Keratinocyte (primary cell): Measurements from ENCODE around the gene PKLR. TPM values are rescaled to one million over a fixed set of nuclear protein-coding genes. Genes with fewer than 3 reads are reported as not detected.

ENCODE experiments used
- DNase-seq: peaks from one replicate; pipeline ENCODE4 v3.0.0-alpha.2; 2011; ENCODE audit warnings: low read depth, missing footprints, low spot score
- FAIRE-seq: peaks from 2 replicates; lab custom pipeline; 2011; peaks lifted over from hg19 to GRCh38; lab: Jason Lieb, UNC
- H2AFZ ChIP-seq: 2 replicates; pipeline ENCODE4 v1.6.0; 2012; ENCODE audit warnings: low read length, control low read depth, inconsistent platforms; ENCODE audit not compliant: control insufficient read depth
- H3K27ac ChIP-seq: 2 replicates; pipeline ENCODE4 v1.5.1; 2011; ENCODE audit warnings: low read length; ENCODE audit not compliant: control insufficient read depth, insufficient read depth
- H3K27me3 ChIP-seq: 3 replicates; pipeline ENCODE4 v1.6.0; 2011; ENCODE audit warnings: low read length; ENCODE audit not compliant: control insufficient read depth, insufficient read depth; ENCODE audit errors: extremely low read depth
- H3K36me3 ChIP-seq, 2 experiments: 2 replicates in 1 of 2; 3 replicates in 1 of 2; pipeline ENCODE4 v1.5.1; 2011; ENCODE audit warnings: low read length in 2 of 2, mild to moderate bottlenecking in 1 of 2; ENCODE audit not compliant: control insufficient read depth in 2 of 2, insufficient read depth in 2 of 2; ENCODE audit errors: extremely low read depth in 1 of 2
- H3K4me1 ChIP-seq: 3 replicates; pipeline ENCODE4 v1.5.1; 2011; ENCODE audit warnings: low read length; ENCODE audit not compliant: control insufficient read depth, insufficient read depth; ENCODE audit errors: extremely low read depth
- H3K4me2 ChIP-seq: 3 replicates; pipeline ENCODE4 v1.6.0; 2011; ENCODE audit warnings: low read depth, low read length; ENCODE audit not compliant: control insufficient read depth, insufficient read depth; ENCODE audit errors: extremely low read depth
- H3K4me3 ChIP-seq, 3 experiments: fragments of 200-600 bp in 1 of 3; sonication (generic) in 1 of 3; 2 replicates in 2 of 3; 3 replicates in 1 of 3; pipeline ENCODE4 v1.5.1; 2011 to 2016; ENCODE audit warnings: low read length in 3 of 3, mild to moderate bottlenecking in 3 of 3, control low read depth in 2 of 3, inconsistent platforms in 1 of 3, low read depth in 1 of 3, mixed read lengths in 1 of 3, mixed run types in 1 of 3, moderate library complexity in 1 of 3; ENCODE audit not compliant: control insufficient read depth in 2 of 3, insufficient read depth in 2 of 3; ENCODE audit errors: extremely low read depth in 1 of 3
- H3K79me2 ChIP-seq: 2 replicates; pipeline ENCODE4 v1.6.0; 2012; ENCODE audit warnings: low read length; ENCODE audit not compliant: control insufficient read depth, insufficient read depth
- H3K9ac ChIP-seq: 3 replicates; pipeline ENCODE4 v1.6.0; 2011; ENCODE audit warnings: low read length; ENCODE audit not compliant: control insufficient read depth, insufficient read depth; ENCODE audit errors: extremely low read depth
- H3K9me1 ChIP-seq: 3 replicates; pipeline ENCODE4 v1.6.0; 2011; ENCODE audit warnings: low read length; ENCODE audit not compliant: control insufficient read depth, insufficient read depth; ENCODE audit errors: extremely low read depth
- H3K9me3 ChIP-seq: 2 replicates; pipeline ENCODE4 v1.5.1; 2012; ENCODE audit warnings: low read depth, low read length; ENCODE audit not compliant: control insufficient read depth
- H4K20me1 ChIP-seq: 3 replicates; pipeline ENCODE4 v1.6.0; 2011; ENCODE audit warnings: low read length; ENCODE audit not compliant: control insufficient read depth, insufficient read depth; ENCODE audit errors: extremely low read depth
- CTCF ChIP-seq, 3 experiments: IDR thresholded peaks in 1 of 3; conservative IDR thresholded peaks in 1 of 3; optimal IDR thresholded peaks in 1 of 3; 2 replicates in 2 of 3; 3 replicates in 1 of 3; pipeline versions ENCODE3 to v1.5.1; 2011; ENCODE audit warnings: low read length in 3 of 3, mild to moderate bottlenecking in 3 of 3, moderate library complexity in 2 of 3, control low read depth in 1 of 3, inconsistent platforms in 1 of 3; ENCODE audit not compliant: insufficient read depth in 2 of 3; ENCODE audit errors: extremely low read depth in 1 of 3
- EZH2 ChIP-seq: IDR thresholded peaks from one replicate; pipeline ENCODE4 v1.6.1; 2012; ENCODE audit warnings: inconsistent platforms, mild to moderate bottlenecking, low read length, moderate library complexity
- dilution Hi-C: fragments of 300-500 bp; cut with MboI; formaldehyde crosslinking; loops from one replicate; pipeline ENCODE4 v1.7.0; 2020; ENCODE audit warnings: low sequenced_read_pairs; ENCODE audit not compliant: extremely low pct_ligation_motif_present
- polyA plus RNA-seq, 5 experiments: library from polyadenylated mRNA; depleted of rRNA in 3 of 5; stranded (reverse) in 3 of 5; stranded (forward) in 1 of 5; unstranded in 1 of 5; fragments of >200 nt; gene quantifications; 1 replicate in 1 of 5; 2 replicates in 3 of 5; 3 replicates in 1 of 5; pipeline versions ENCODE4 v1.2.1 to v1.2.3, GENCODE V29; 2011 to 2012; ENCODE audit warnings: missing spikeins in 2 of 5, low read depth in 1 of 5, low replicate concordance in 1 of 5

Gene PKLR
- polyA plus RNA-seq, 1 donor (not counting 4 experiments of a cell fraction or from before 2014, with no cell fraction given): 0.03 TPM

GRCh38 chr1:155261493-155261851 is 39.8 kb downstream of the PKLR start:
- no peak for TF ChIP-seq CTCF (optimal IDR thresholded peaks at IDR 0.05 in 1 of 3, IDR thresholded peaks at IDR 0.05 in 1 of 3, conservative IDR thresholded peaks at IDR 0.05 in 1 of 3; ENCODE audit: extremely low read depth in 1 of 3, insufficient read depth in 2 of 3, low read length in 3 of 3)
- TF ChIP-seq EZH2: no peak
- H3K4me2 ChIP-seq: peak overlapping the region; percentile 98
- peak overlapping the region; percentile 77 for H2AFZ ChIP-seq
- DNase-seq: no peak
- H3K79me2 ChIP-seq: peaks cover 18% of the 10 kb centered on the region
- dilution Hi-C loops: no loop called here
- peaks cover 30 to 41% of the 10 kb centered on the region in 2 experiments for H3K36me3 ChIP-seq
- H3K9me1 ChIP-seq: no peaks in the 10 kb centered on the region
- H3K4me3 ChIP-seq: peak overlapping the region; percentile 75 to 87 (median 85)
- FAIRE-seq: no peak
- no peaks in the 10 kb centered on the region for H3K9me3 ChIP-seq
- peak overlapping the region; percentile 86 for H3K9ac ChIP-seq
- peak overlapping the region; percentile 78 for H3K27ac ChIP-seq
- peaks cover 14% of the 10 kb centered on the region for H3K4me1 ChIP-seq
- H4K20me1 ChIP-seq: no peaks in the 10 kb centered on the region
- H3K27me3 ChIP-seq: no peaks in the 10 kb centered on the region

GRCh38 chr1:155260276-155260675 is 41.0 kb downstream of the PKLR start:
- dilution Hi-C loops: no loop called here
- H3K27me3 ChIP-seq: no peaks in the 10 kb centered on the region
- no peaks in the 10 kb centered on the region for H3K9me3 ChIP-seq
- no peak for FAIRE-seq
- H3K4me1 ChIP-seq: peaks cover 20% of the 10 kb centered on the region
- no peak overlapping the region for H3K4me3 ChIP-seq
- H3K9ac ChIP-seq: no peak overlapping the region
- H3K36me3 ChIP-seq: peaks cover 26 to 35% of the 10 kb centered on the region in 2 experiments
- no peaks in the 10 kb centered on the region for H3K9me1 ChIP-seq
- H4K20me1 ChIP-seq: no peaks in the 10 kb centered on the region
- no peak overlapping the region for H3K27ac ChIP-seq
- DNase-seq: no peak
- H2AFZ ChIP-seq: no peak overlapping the region
- H3K4me2 ChIP-seq: no peak overlapping the region
- H3K79me2 ChIP-seq: peaks cover 18% of the 10 kb centered on the region
- no peak for TF ChIP-seq CTCF (optimal IDR thresholded peaks at IDR 0.05 in 1 of 3, IDR thresholded peaks at IDR 0.05 in 1 of 3, conservative IDR thresholded peaks at IDR 0.05 in 1 of 3; ENCODE audit: extremely low read depth in 1 of 3, insufficient read depth in 2 of 3, low read length in 3 of 3)
- TF ChIP-seq EZH2: no peak
